Liver (tissue), 9 donors: Measurements from ENCODE around the gene ZNF615. TPM values are rescaled to one million over a fixed set of nuclear protein-coding genes. Genes with fewer than 3 reads are reported as not detected.
A peak's percentile ranks its signal among the peaks of the same experiment; 100 is the strongest.

Source experiments
- DNase-seq: peaks from one replicate; pipeline ENCODE4 v3.0.0-alpha.2; 2017; ENCODE audit warnings: low spot score
- H3K27ac ChIP-seq, 2 donors: one replicate each; pipeline ENCODE4 v1.7.0; 2013; ENCODE audit warnings: inconsistent platforms in 2 of 2, low read length in 2 of 2, control low read depth in 1 of 2, low read depth in 1 of 2, mild to moderate bottlenecking in 1 of 2
- H3K27me3 ChIP-seq, 4 donors: one replicate each; pipeline versions ENCODE4 v1.6.1 to v1.7.0; 2013; ENCODE audit warnings: low read length in 3 of 4, inconsistent platforms in 1 of 4, mild to moderate bottlenecking in 1 of 4, moderate library complexity in 1 of 4; ENCODE audit not compliant: control insufficient read depth in 4 of 4, insufficient read depth in 4 of 4
- H3K36me3 ChIP-seq, 4 donors: one replicate each; pipeline versions ENCODE4 v1.6.1 to v1.7.0; 2013; ENCODE audit warnings: low read length in 3 of 4, mild to moderate bottlenecking in 3 of 4, low read depth in 1 of 4, moderate library complexity in 1 of 4; ENCODE audit not compliant: control insufficient read depth in 4 of 4, insufficient read depth in 3 of 4
- H3K4me1 ChIP-seq, 4 donors: one replicate each; pipeline versions ENCODE4 v1.6.1 to v1.7.0; 2013; ENCODE audit warnings: low read length in 3 of 4, mild to moderate bottlenecking in 3 of 4, moderate library complexity in 1 of 4; ENCODE audit not compliant: control insufficient read depth in 4 of 4, insufficient read depth in 4 of 4
- H3K4me3 ChIP-seq, 3 donors: one replicate each; pipeline versions ENCODE4 v1.6.1 to v1.7.0; 2013; ENCODE audit warnings: low read length in 3 of 3, control low read depth in 1 of 3, low read depth in 1 of 3, mild to moderate bottlenecking in 1 of 3
- H3K9ac ChIP-seq, 2 donors: one replicate each; pipeline ENCODE4 v1.7.0; 2013; ENCODE audit warnings: low read length in 2 of 2, mild to moderate bottlenecking in 2 of 2, moderate library complexity in 2 of 2, control low read depth in 1 of 2, low read depth in 1 of 2
- H3K9me3 ChIP-seq, 4 donors: one replicate each; pipeline versions ENCODE4 v1.6.1 to v1.7.0; 2013; ENCODE audit warnings: low read length in 3 of 4; ENCODE audit not compliant: control insufficient read depth in 4 of 4
- EGR1 ChIP-seq, 2 donors: IDR thresholded peaks; 2 replicates each; pipeline ENCODE4 v1.6.1; 2016 to 2018; ENCODE audit warnings: antibody characterized with exemption in 2 of 2, low read depth in 2 of 2
- FOXA1 ChIP-seq: IDR thresholded peaks from 2 replicates; pipeline ENCODE4 v1.6.1; 2016; ENCODE audit warnings: antibody characterized with exemption
- FOXA2 ChIP-seq: IDR thresholded peaks from 2 replicates; pipeline ENCODE4 v1.6.1; 2016; ENCODE audit warnings: antibody characterized with exemption
- GABPA ChIP-seq, 2 donors: IDR thresholded peaks in 1 of 2; conservative IDR thresholded peaks in 1 of 2; 2 replicates each; pipeline ENCODE4 v1.6.1; 2016; ENCODE audit warnings: antibody characterized with exemption in 2 of 2, mild to moderate bottlenecking in 1 of 2, moderate library complexity in 1 of 2
- HNF4A ChIP-seq, 2 donors: conservative IDR thresholded peaks; 2 replicates each; pipeline ENCODE4 v1.6.1; 2016; ENCODE audit warnings: antibody characterized with exemption in 2 of 2, mild to moderate bottlenecking in 2 of 2
- HNF4G ChIP-seq: IDR thresholded peaks from 2 replicates; pipeline ENCODE4 v1.6.1; 2016; ENCODE audit warnings: antibody characterized with exemption
- JUND ChIP-seq, 2 donors: IDR thresholded peaks; 2 replicates each; pipeline ENCODE4 v1.6.1; 2016; ENCODE audit warnings: antibody characterized with exemption in 2 of 2
- MAX ChIP-seq: IDR thresholded peaks from 2 replicates; pipeline ENCODE4 v1.6.1; 2016; ENCODE audit warnings: antibody characterized with exemption
- NR2F2 ChIP-seq: IDR thresholded peaks from 2 replicates; pipeline ENCODE4 v1.6.1; 2016; ENCODE audit warnings: antibody characterized with exemption
- RAD21 ChIP-seq, 2 donors: IDR thresholded peaks; 2 replicates each; pipeline ENCODE4 v1.6.1; 2016; ENCODE audit warnings: antibody characterized with exemption in 2 of 2, mild to moderate bottlenecking in 2 of 2
- REST ChIP-seq: IDR thresholded peaks from 2 replicates; pipeline ENCODE4 v1.6.1; 2016; ENCODE audit warnings: antibody characterized with exemption, mild to moderate bottlenecking
- RXRA ChIP-seq, 2 donors: IDR thresholded peaks; 2 replicates each; pipeline ENCODE4 v1.6.1; 2017 to 2018; ENCODE audit warnings: antibody characterized with exemption in 2 of 2, mild to moderate bottlenecking in 1 of 2
- SP1 ChIP-seq: IDR thresholded peaks from 2 replicates; pipeline ENCODE4 v1.6.1; 2018; ENCODE audit warnings: antibody characterized with exemption, mild to moderate bottlenecking
- TAF1 ChIP-seq: conservative IDR thresholded peaks from 2 replicates; pipeline ENCODE4 v1.6.1; 2016; ENCODE audit warnings: antibody characterized with exemption, mild to moderate bottlenecking
- YY1 ChIP-seq: IDR thresholded peaks from 2 replicates; pipeline ENCODE4 v1.6.1; 2016; ENCODE audit warnings: antibody characterized with exemption, mild to moderate bottlenecking
- WGBS: extraction: QIAGEN DNeasy Blood & Tissue Kit; methylation state at CpG from one replicate; pipeline ENCODE4 v1.1.7; 2013; 5-methylcytosine and 5-hydroxymethylcytosine counted together
- polyA plus RNA-seq, 2 donors: library from polyadenylated mRNA; stranded (reverse) in 1 of 2; unstranded in 1 of 2; fragments of 200-250 nt in 1 of 2; fragments of >200 nt in 1 of 2; fragmentation: Nextera tagmentation in 1 of 2; extraction: Ambion mirVana in 1 of 2; gene quantifications; one replicate each; pipeline versions ENCODE4 v1.2.1 to v1.2.3, GENCODE V29; 2013 to 2015
- total RNA-seq, 2 donors: library from RNA; depleted of rRNA; stranded (reverse); fragments of >200 nt; gene quantifications; one replicate each; pipeline ENCODE4 v1.2.3, GENCODE V29; 2014
- TF ChIP-seq, protein P1 (sequence below): IDR thresholded peaks from 2 replicates; pipeline ENCODE4 v1.6.1; 2016; ENCODE audit warnings: antibody characterized with exemption
- TF ChIP-seq, protein P2 (sequence below): fragments of 150-350 bp; IDR thresholded peaks from 2 replicates; pipeline ENCODE4 v1.5.1; 2017; ENCODE audit warnings: improper control_type of control experiment, low read depth, low read length; ENCODE audit not compliant: missing input control
- donor health status: healthy.
- donor health status: healthy.
- donor health status: healthy.
- donor health status: healthy.
- donor health status: healthy.

ZNF615 gene
- total and polyA plus RNA-seq, 4 donors: 1.7 to 6.2 (median 2.9) TPM

- TF ChIP-seq, protein P1, sequence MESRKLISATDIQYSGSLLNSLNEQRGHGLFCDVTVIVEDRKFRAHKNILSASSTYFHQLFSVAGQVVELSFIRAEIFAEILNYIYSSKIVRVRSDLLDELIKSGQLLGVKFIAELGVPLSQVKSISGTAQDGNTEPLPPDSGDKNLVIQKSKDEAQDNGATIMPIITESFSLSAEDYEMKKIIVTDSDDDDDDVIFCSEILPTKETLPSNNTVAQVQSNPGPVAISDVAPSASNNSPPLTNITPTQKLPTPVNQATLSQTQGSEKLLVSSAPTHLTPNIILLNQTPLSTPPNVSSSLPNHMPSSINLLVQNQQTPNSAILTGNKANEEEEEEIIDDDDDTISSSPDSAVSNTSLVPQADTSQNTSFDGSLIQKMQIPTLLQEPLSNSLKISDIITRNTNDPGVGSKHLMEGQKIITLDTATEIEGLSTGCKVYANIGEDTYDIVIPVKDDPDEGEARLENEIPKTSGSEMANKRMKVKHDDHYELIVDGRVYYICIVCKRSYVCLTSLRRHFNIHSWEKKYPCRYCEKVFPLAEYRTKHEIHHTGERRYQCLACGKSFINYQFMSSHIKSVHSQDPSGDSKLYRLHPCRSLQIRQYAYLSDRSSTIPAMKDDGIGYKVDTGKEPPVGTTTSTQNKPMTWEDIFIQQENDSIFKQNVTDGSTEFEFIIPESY: no peak
Measured at GRCh38 chr19:51978882-51979281, 29.1 kb downstream of the ZNF615 start (continued).

GRCh38 chr19:51977346-51977745 lies 30.7 kb downstream of the ZNF615 start:
- Histone ChIP-seq H3K27me3 (no peaks in the 10 kb centered on the region), H3K4me3 (peak overlapping the region in 1 of 3 donors; percentile 17), H3K4me1 (no peaks in the 10 kb centered on the region), H3K27ac (no peak overlapping the region), H3K9me3 (peaks cover 55 to 91% (median 64%) of the 10 kb centered on the region in 4 donors), H3K9ac (no peak overlapping the region), H3K36me3 (peaks cover 14 to 49% (median 44%) of the 10 kb centered on the region in 4 donors)
- 93% methylated on average over 7 of the region's 7 CpGs for whole genome bisulfite sequencing
- no peak for DNase-seq
- no peak for TF ChIP-seq GABPA (IDR thresholded peaks at IDR 0.05 in 1 of 2, conservative IDR thresholded peaks at IDR 0.05 in 1 of 2)
- TF ChIP-seq, protein P2, sequence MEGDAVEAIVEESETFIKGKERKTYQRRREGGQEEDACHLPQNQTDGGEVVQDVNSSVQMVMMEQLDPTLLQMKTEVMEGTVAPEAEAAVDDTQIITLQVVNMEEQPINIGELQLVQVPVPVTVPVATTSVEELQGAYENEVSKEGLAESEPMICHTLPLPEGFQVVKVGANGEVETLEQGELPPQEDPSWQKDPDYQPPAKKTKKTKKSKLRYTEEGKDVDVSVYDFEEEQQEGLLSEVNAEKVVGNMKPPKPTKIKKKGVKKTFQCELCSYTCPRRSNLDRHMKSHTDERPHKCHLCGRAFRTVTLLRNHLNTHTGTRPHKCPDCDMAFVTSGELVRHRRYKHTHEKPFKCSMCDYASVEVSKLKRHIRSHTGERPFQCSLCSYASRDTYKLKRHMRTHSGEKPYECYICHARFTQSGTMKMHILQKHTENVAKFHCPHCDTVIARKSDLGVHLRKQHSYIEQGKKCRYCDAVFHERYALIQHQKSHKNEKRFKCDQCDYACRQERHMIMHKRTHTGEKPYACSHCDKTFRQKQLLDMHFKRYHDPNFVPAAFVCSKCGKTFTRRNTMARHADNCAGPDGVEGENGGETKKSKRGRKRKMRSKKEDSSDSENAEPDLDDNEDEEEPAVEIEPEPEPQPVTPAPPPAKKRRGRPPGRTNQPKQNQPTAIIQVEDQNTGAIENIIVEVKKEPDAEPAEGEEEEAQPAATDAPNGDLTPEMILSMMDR: no peak
- TF ChIP-seq JUND (IDR thresholded peaks at IDR 0.05): no peak
- no peak for TF ChIP-seq YY1
- TF ChIP-seq RXRA (IDR thresholded peaks at IDR 0.05): no peak
- TF ChIP-seq FOXA1: no peak
- TF ChIP-seq FOXA2: no peak
- no peak for TF ChIP-seq REST
- no peak for TF ChIP-seq TAF1
- TF ChIP-seq EGR1 (IDR thresholded peaks at IDR 0.05; ENCODE audit: low read depth in 2 of 2): no peak
- TF ChIP-seq HNF4G: no peak

- Histone ChIP-seq H3K4me3 (peak overlapping the region in 1 of 3 donors; percentile 18), H3K9me3 (peaks cover 60 to 91% (median 65%) of the 10 kb centered on the region in 4 donors), H3K4me1 (no peaks in the 10 kb centered on the region), H3K27ac (no peak overlapping the region), H3K9ac (no peak overlapping the region), H3K36me3 (peaks cover 14 to 54% (median 49%) of the 10 kb centered on the region in 4 donors), H3K27me3 (no peaks in the 10 kb centered on the region)
- DNase-seq: no peak
- 93% methylated on average over 3 of the region's 3 CpGs for WGBS
- TF ChIP-seq TAF1 (no peak), MAX (no peak), EGR1 (IDR thresholded peaks at IDR 0.05; ENCODE audit: low read depth in 2 of 2) (no peak), SP1 (no peak), HNF4A (conservative IDR thresholded peaks at IDR 0.05) (no peak), RXRA (IDR thresholded peaks at IDR 0.05) (no peak), FOXA2 (no peak), HNF4G (no peak), JUND (IDR thresholded peaks at IDR 0.05) (no peak), REST (no peak), YY1 (no peak), RAD21 (IDR thresholded peaks at IDR 0.05) (no peak), FOXA1 (no peak), NR2F2 (no peak)
- TF ChIP-seq, protein P1: no peak
Measured at GRCh38 chr19:51976852-51977251, 31.2 kb downstream of the ZNF615 start.
